ENCODE measurements around the gene CIDEB. TPM values are rescaled to one million over a fixed set of nuclear protein-coding genes. Genes with fewer than 3 reads are reported as not detected.

Gene CIDEB
- total and polyA plus RNA-seq, 8 donors: 6.3 to 15.0 (median 9.6) TPM

DNA sequence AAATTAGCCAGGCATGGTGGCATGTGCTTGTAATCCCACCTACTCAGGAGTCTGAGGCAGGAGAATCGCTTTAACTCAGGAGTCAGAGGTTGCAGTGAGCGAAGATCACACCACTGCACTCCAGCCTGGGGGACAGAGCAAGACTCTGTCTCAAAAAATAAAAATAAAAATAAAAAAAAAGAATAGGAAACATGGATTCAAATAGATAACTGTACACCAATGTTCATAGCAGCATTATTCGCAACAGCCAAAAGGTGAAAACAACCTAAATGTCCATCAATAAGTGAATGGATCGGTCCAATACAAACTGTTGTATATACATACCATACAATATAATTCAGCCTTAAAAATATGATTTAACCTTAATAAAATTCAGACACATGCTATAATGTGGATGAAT, 35.1 kb upstream of the CIDEB start:
- FAIRE-seq: no peak
- no peak overlapping the region for H3K4me3 ChIP-seq
- ATAC-seq: no peak
- no peaks in the 10 kb centered on the region for H3K36me3 ChIP-seq
- H3K4me1 ChIP-seq: peaks cover 0 to 4% (median 0%) of the 10 kb centered on the region in 3 donors
- no peaks in the 10 kb centered on the region for H3K9me3 ChIP-seq
- H3K27me3 ChIP-seq: no peaks in the 10 kb centered on the region
- H3K27ac ChIP-seq: no peak overlapping the region
- 94 to 97% methylated on average over 4 of the region's 4 CpGs for WGBS, 2 donors
- DNase-seq: no peak
- intact Hi-C loops (cut with DNase I): no loop called here
- TF ChIP-seq, protein P1, sequence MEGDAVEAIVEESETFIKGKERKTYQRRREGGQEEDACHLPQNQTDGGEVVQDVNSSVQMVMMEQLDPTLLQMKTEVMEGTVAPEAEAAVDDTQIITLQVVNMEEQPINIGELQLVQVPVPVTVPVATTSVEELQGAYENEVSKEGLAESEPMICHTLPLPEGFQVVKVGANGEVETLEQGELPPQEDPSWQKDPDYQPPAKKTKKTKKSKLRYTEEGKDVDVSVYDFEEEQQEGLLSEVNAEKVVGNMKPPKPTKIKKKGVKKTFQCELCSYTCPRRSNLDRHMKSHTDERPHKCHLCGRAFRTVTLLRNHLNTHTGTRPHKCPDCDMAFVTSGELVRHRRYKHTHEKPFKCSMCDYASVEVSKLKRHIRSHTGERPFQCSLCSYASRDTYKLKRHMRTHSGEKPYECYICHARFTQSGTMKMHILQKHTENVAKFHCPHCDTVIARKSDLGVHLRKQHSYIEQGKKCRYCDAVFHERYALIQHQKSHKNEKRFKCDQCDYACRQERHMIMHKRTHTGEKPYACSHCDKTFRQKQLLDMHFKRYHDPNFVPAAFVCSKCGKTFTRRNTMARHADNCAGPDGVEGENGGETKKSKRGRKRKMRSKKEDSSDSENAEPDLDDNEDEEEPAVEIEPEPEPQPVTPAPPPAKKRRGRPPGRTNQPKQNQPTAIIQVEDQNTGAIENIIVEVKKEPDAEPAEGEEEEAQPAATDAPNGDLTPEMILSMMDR (IDR thresholded peaks at IDR 0.05): no peak

DNA sequence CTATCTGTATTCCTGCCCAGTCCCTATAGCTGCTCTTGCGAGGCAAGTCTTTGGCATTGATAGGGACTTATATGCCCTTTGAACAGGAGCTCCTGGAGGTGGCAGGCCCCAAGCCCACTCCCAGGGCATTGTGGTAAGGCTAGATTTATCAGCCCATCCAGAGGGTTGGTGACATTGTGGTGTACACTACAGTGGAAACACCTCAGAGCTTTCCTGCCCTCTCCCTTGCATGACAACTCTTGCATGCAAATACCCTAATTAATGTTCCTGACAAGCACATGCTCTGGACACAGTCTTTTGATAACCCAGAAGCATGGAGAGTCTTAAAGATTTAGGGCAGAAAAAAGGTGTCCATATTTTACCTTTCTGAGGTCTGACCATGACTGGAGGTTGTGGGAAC, 32.8 kb upstream of the CIDEB start:
- no peaks in the 10 kb centered on the region for H3K27me3 ChIP-seq
- DNase-seq (no peak), FAIRE-seq (no peak), ATAC-seq (no peak)
- H3K4me3 ChIP-seq: no peak overlapping the region
- 98 to 100% methylated on average over 1 of the region's 1 CpG for WGBS, 2 donors
- H3K4me1 ChIP-seq: peaks cover 0 to 4% (median 0%) of the 10 kb centered on the region in 3 donors
- H3K9me3 ChIP-seq: no peaks in the 10 kb centered on the region
- H3K36me3 ChIP-seq: peaks cover 0 to 5% (median 0%) of the 10 kb centered on the region in 3 donors
- TF ChIP-seq, protein P1 (IDR thresholded peaks at IDR 0.05): no peak
- intact Hi-C loops (cut with DNase I): no loop called here
- H3K27ac ChIP-seq: no peak overlapping the region

DNA sequence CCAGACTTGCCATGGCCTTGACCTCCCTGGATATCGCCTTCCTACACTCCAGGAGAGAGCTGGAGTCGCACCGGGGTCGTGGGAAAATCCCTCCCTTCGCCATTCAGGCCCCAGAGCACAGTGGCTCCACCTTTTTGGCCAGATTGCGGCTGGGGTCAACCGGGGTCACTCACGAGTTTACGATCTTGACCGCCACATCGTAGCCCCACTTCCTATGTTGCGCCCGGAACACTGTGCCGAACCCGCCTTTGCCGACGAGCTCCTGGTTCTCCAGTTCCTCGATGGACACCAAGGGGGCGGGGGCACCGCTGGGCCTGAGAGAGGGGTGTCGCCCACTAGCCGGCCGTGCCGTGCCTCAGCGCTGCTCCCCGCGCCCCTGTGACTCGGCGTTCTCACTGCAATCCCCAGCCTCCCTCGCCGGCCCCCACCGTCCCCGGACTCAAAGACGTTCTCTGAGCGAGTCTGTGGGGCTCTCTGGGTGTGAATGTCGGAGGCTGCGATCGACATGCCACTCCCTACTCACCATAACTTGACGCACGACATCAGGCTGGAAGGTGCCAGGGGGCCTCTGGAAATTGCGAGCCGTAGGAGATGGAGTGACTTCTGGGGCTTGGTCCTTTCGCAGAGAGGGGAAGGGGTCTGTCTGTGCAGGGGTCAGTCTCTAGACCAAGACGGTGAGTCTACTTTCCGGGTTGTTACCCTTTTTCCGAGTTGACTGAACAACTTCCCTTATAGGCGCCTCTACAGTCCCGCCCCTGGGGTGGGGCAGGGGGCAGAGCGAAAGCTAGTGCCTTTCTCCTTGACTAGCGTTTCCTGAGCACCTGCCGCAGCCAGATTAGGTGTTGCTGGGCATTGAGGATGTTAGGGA, 31.7 kb upstream of the CIDEB start, which contains the start of gene RIPK3:
Gene RIPK3 (minus strand): TSS at position 708 of the 868 bp plus-strand sequence. CDS start 165 bp downstream, at position 543.
- peak within 1 kb of the TSS in 2 of 4 donors; percentile 33 to 35 for H3K27ac ChIP-seq
- no peaks in the 10 kb centered on the region for H3K27me3 ChIP-seq

DNA sequence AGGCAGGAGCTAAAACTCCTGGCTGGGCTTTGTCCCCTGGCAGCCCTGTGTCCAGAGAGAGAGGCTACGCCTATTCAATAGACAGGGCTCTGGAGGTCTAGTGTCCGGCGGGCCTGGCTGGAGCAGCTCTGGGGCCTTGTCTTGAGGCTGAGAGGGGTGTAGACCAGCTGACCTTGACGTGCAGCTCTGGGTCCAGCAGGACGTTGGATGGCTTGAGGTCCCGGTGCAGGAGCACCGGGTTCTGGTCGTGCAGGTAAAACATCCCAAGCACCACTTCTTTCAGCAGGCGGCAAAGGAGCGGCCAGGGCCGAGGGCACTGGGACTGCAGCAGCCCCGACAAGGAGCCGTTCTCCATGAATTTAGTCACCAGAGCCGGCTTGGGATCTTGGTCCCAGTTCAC, 31.1 kb upstream of the CIDEB start:
- Histone ChIP-seq H3K36me3 (peaks cover 0 to 5% (median 0%) of the 10 kb centered on the region in 3 donors), H3K4me3 (peak overlapping the region in 3 of 4 donors; percentile 46 to 61 (median 50)), H3K9me3 (no peaks in the 10 kb centered on the region), H3K4me1 (peaks cover 0 to 15% (median 7%) of the 10 kb centered on the region in 3 donors), H3K27me3 (no peaks in the 10 kb centered on the region), H3K27ac (no peak overlapping the region)
- TF ChIP-seq, protein P1 (IDR thresholded peaks at IDR 0.05): no peak
- DNase-seq: no peak
- ATAC-seq: no peak
- intact Hi-C loops (cut with DNase I): loop anchor here in 1 of 3 donors (10.0 kb wide), 1 partner anchor 96 kb away; no protein-coding TSS in a partner anchor
- 74 to 76% methylated on average over 14 of the region's 14 CpGs for WGBS, 2 donors
- no peak for FAIRE-seq

More for the DNA sequence above, 31.7 kb upstream of the CIDEB start, which contains the start of gene RIPK3:
- FAIRE-seq (no peak), ATAC-seq (peak; percentile 89 to 95 (median 90)), DNase-seq (peak; percentile 64 to 83 (median 72))
- 7 to 10% methylated on average over 46 to 51 of the region's 51 CpGs for WGBS, 2 donors
- Histone ChIP-seq H3K4me1 (peaks cover 0 to 8% (median under 1%) of the 10 kb centered on the region in 3 donors), H3K9me3 (no peaks in the 10 kb centered on the region), H3K4me3 (peak within 1 kb of the TSS; percentile 24 to 61 (median 48)), H3K36me3 (peaks cover 0 to 5% (median 0%) of the 10 kb centered on the region in 3 donors)
- intact Hi-C loops (cut with DNase I): loop anchor here in 1 of 3 donors (10.0 kb wide), 1 partner anchor 95 kb away; no protein-coding TSS in a partner anchor
- TF ChIP-seq, protein P1 (IDR thresholded peaks at IDR 0.05): no peak
